Erythroblast (primary cell): Measurements from ENCODE around the gene RTN4R.

Experiments
- GATA1 ChIP-seq: IDR thresholded peaks from 2 replicates; pipeline ENCODE4 v1.6.1; 2011; ENCODE audit warnings: low read depth, mild to moderate bottlenecking, control low read depth, low read length, moderate library complexity
- POLR2A ChIP-seq: IDR thresholded peaks from 2 replicates; pipeline ENCODE4 v1.6.1; 2011; ENCODE audit warnings: mild to moderate bottlenecking, low read length

GRCh38 chr22:20291604-20292063 is 23.5 kb upstream of the RTN4R start:
- TF ChIP-seq POLR2A = no peak
- no peak for TF ChIP-seq GATA1
